ENCODE measurements around the gene KRT71.

Gene KRT71

DNA sequence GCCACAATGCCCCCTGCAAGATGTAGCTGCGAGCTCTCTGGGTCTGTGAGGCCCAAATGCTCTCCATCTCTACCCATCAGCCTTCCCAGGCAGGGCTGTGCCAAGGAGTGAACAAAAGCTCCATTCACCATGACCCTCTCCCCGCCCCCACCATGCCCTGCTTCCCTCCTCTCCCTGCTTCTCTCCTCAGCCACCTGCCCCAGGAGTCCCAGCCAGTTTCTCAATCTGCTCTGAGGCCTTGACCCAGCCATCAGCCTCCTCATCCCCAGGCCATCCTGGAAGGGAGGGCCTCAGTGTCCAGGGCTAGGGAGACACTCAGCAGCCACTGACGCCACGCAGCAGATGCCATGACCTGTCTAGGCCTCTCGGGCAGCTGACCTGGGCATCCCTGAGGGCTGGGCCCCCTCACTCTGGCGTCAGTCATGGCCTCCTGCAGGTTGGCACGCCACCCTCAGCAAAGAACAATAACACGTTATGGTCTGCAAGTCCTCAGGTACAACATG, 24.3 kb downstream of the KRT71 start:
- DNase-seq (ENCODE audit: low read depth): no peak

DNA sequence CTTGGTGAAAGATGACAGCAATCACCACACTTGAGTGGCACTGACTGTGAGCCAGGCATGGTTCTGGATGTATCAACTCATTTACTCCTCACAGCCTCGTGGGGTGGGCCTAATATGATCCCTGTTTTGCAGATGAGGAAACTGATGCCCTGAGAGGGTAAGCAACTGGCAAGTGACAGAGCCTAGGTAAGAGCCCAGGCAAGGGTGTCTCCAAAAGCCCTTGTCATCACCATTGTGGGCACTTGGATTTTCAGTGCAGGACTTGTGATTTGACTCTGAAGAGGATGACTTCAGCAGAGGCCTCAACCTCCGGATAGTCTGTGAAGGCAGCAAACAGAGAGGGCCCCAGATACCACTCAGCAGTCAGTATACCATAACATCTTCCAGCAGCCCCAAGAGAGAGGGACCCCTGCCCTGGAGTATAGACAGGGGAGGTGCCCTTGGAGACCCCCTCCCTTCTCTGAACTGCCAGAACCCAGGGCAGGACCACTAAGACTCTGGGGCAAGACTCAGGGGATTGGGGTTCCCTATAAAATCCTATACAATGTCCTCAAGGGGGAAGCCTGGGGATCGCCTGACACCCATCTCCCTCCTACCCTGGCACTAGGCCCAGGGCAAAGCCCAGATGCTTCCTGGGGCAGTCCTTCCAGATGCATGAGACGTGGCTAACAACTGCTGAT, 25.7 kb downstream of the KRT71 start:
- no peak for TF ChIP-seq POLR2A (IDR thresholded peaks at IDR 0.05; ENCODE audit: extremely low read depth, insufficient read length)
- no peak for TF ChIP-seq MYC (IDR thresholded peaks at IDR 0.05; ENCODE audit: low read depth, low read length)
- TF ChIP-seq MAX (IDR thresholded peaks at IDR 0.05; ENCODE audit: low read depth, low read length): no peak
- TF ChIP-seq, protein P1, sequence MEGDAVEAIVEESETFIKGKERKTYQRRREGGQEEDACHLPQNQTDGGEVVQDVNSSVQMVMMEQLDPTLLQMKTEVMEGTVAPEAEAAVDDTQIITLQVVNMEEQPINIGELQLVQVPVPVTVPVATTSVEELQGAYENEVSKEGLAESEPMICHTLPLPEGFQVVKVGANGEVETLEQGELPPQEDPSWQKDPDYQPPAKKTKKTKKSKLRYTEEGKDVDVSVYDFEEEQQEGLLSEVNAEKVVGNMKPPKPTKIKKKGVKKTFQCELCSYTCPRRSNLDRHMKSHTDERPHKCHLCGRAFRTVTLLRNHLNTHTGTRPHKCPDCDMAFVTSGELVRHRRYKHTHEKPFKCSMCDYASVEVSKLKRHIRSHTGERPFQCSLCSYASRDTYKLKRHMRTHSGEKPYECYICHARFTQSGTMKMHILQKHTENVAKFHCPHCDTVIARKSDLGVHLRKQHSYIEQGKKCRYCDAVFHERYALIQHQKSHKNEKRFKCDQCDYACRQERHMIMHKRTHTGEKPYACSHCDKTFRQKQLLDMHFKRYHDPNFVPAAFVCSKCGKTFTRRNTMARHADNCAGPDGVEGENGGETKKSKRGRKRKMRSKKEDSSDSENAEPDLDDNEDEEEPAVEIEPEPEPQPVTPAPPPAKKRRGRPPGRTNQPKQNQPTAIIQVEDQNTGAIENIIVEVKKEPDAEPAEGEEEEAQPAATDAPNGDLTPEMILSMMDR (IDR thresholded peaks at IDR 0.05; ENCODE audit: low read depth, low read length): no peak
- no peak overlapping the region for H3K4me3 ChIP-seq (ENCODE audit: low read depth, low read length)
- DNase-seq (ENCODE audit: low read depth): no peak

More for the DNA sequence above, 24.3 kb downstream of the KRT71 start:
- no peak overlapping the region for H3K4me3 ChIP-seq (ENCODE audit: low read depth, low read length)
- no peak for TF ChIP-seq POLR2A (IDR thresholded peaks at IDR 0.05; ENCODE audit: extremely low read depth, insufficient read length)
- TF ChIP-seq MYC (IDR thresholded peaks at IDR 0.05; ENCODE audit: low read depth, low read length): no peak
- TF ChIP-seq, protein P1 (IDR thresholded peaks at IDR 0.05; ENCODE audit: low read depth, low read length): no peak

- DNase-seq (ENCODE audit: low read depth): no peak
- H3K4me3 ChIP-seq (ENCODE audit: low read depth, low read length): no peak overlapping the region
- TF ChIP-seq MAX (IDR thresholded peaks at IDR 0.05; ENCODE audit: low read depth, low read length): no peak
- no peak for TF ChIP-seq POLR2A (IDR thresholded peaks at IDR 0.05; ENCODE audit: extremely low read depth, insufficient read length)
- TF ChIP-seq, protein P1 (IDR thresholded peaks at IDR 0.05; ENCODE audit: low read depth, low read length): no peak
- TF ChIP-seq MYC (IDR thresholded peaks at IDR 0.05; ENCODE audit: low read depth, low read length): no peak
Observed at GRCh38 chr12:52526511-52526951, 26.4 kb downstream of the KRT71 start.

GRCh38 chr12:52525661-52526499, 27.1 kb downstream of the KRT71 start:
- H3K4me3 ChIP-seq (ENCODE audit: low read depth, low read length): no peak overlapping the region
- TF ChIP-seq MYC (IDR thresholded peaks at IDR 0.05; ENCODE audit: low read depth, low read length): no peak
- TF ChIP-seq POLR2A (IDR thresholded peaks at IDR 0.05; ENCODE audit: extremely low read depth, insufficient read length): no peak
- TF ChIP-seq MAX (IDR thresholded peaks at IDR 0.05; ENCODE audit: low read depth, low read length): no peak
- TF ChIP-seq, protein P1 (IDR thresholded peaks at IDR 0.05; ENCODE audit: low read depth, low read length): no peak
- DNase-seq (ENCODE audit: low read depth): no peak

GRCh38 chr12:52524898-52525591, 27.9 kb downstream of the KRT71 start:
- H3K4me3 ChIP-seq (ENCODE audit: low read depth, low read length): no peak overlapping the region
- no peak for TF ChIP-seq MYC (IDR thresholded peaks at IDR 0.05; ENCODE audit: low read depth, low read length)
- TF ChIP-seq, protein P1 (IDR thresholded peaks at IDR 0.05; ENCODE audit: low read depth, low read length): no peak
- no peak for DNase-seq (ENCODE audit: low read depth)
